Mesenchymal stem cell (in vitro differentiated cells and primary cell): ENCODE data around the gene ARHGEF19.

Source experiments
- DNase-seq: peaks from one replicate; pipeline ENCODE4 v3.0.0-alpha.2; 2013
- H2AFZ ChIP-seq: one replicate; pipeline ENCODE4 v1.6.1; 2013; ENCODE audit warnings: low read depth, mild to moderate bottlenecking, control low read depth, inconsistent platforms, low read length, moderate library complexity
- H2AK5ac ChIP-seq: 2 replicates; pipeline ENCODE4 v1.6.1; 2013; ENCODE audit warnings: low read length, moderate library complexity, mild to moderate bottlenecking, inconsistent platforms; ENCODE audit not compliant: severe bottlenecking
- H2BK120ac ChIP-seq: one replicate; pipeline ENCODE4 v1.6.1; 2013; ENCODE audit warnings: low read depth, mild to moderate bottlenecking, inconsistent platforms, low read length, moderate library complexity
- H2BK12ac ChIP-seq, 2 experiments: one replicate each; pipeline ENCODE4 v1.6.1; 2013; ENCODE audit warnings: inconsistent platforms in 2 of 2, low read length in 2 of 2, mild to moderate bottlenecking in 2 of 2, moderate library complexity in 2 of 2, control low read depth in 1 of 2
- H2BK15ac ChIP-seq: one replicate; pipeline ENCODE4 v1.6.1; 2013; ENCODE audit warnings: mild to moderate bottlenecking, low read depth, inconsistent platforms; ENCODE audit not compliant: poor library complexity, severe bottlenecking
- H2BK5ac ChIP-seq: 2 replicates; pipeline ENCODE4 v1.6.1; 2013; ENCODE audit warnings: low read depth, mild to moderate bottlenecking, low read length, control low read depth, inconsistent platforms; ENCODE audit not compliant: poor library complexity, severe bottlenecking
- H3K14ac ChIP-seq, 2 experiments: one replicate each; pipeline ENCODE4 v1.6.1; 2013; ENCODE audit warnings: inconsistent platforms in 2 of 2, low read length in 2 of 2, control low read depth in 1 of 2, mild to moderate bottlenecking in 1 of 2, moderate library complexity in 1 of 2
- H3K18ac ChIP-seq, 2 experiments: one replicate each; pipeline ENCODE4 v1.6.1; 2013; ENCODE audit warnings: inconsistent platforms in 2 of 2, low read length in 2 of 2, control low read depth in 1 of 2, low read depth in 1 of 2, mild to moderate bottlenecking in 1 of 2
- H3K23ac ChIP-seq, 2 experiments: one replicate each; pipeline ENCODE4 v1.6.1; 2013; ENCODE audit warnings: inconsistent platforms in 2 of 2, low read length in 2 of 2, mild to moderate bottlenecking in 2 of 2, moderate library complexity in 2 of 2, control low read depth in 1 of 2
- H3K27ac ChIP-seq: 2 replicates; pipeline ENCODE4 v1.5.1; 2013; ENCODE audit warnings: mild to moderate bottlenecking, moderate library complexity, low read length, control low read depth, inconsistent platforms; ENCODE audit not compliant: poor library complexity, severe bottlenecking
- H3K27me3 ChIP-seq, 2 experiments: 2 replicates each; pipeline versions ENCODE4 v1.6.1 to v1.7.0; 2013; ENCODE audit warnings: low read length in 2 of 2, mild to moderate bottlenecking in 2 of 2, moderate library complexity in 2 of 2, control low read depth in 1 of 2, inconsistent platforms in 1 of 2; ENCODE audit not compliant: control insufficient read depth in 1 of 2, insufficient read depth in 1 of 2
- H3K36me3 ChIP-seq, 2 experiments: 2 replicates each; pipeline versions ENCODE4 v1.6.1 to v1.7.0; 2013; ENCODE audit warnings: low read length in 2 of 2, control low read depth in 1 of 2, inconsistent platforms in 1 of 2, low read depth in 1 of 2, mild to moderate bottlenecking in 1 of 2; ENCODE audit not compliant: insufficient read depth in 2 of 2, control insufficient read depth in 1 of 2
- H3K4ac ChIP-seq, 2 experiments: one replicate each; pipeline ENCODE4 v1.6.1; 2013; ENCODE audit warnings: inconsistent platforms in 2 of 2, low read length in 2 of 2, mild to moderate bottlenecking in 2 of 2, moderate library complexity in 2 of 2, control low read depth in 1 of 2, low read depth in 1 of 2
- H3K4me1 ChIP-seq: 2 replicates; pipeline ENCODE4 v1.6.1; 2013; ENCODE audit warnings: low read depth, low read length, control low read depth; ENCODE audit not compliant: control insufficient read depth, insufficient read depth
- H3K4me2 ChIP-seq: 2 replicates; pipeline ENCODE4 v1.6.1; 2013; ENCODE audit warnings: low read length, mild to moderate bottlenecking, inconsistent platforms; ENCODE audit not compliant: poor library complexity, severe bottlenecking
- H3K4me3 ChIP-seq, 2 experiments: 2 replicates each; pipeline versions ENCODE4 v1.5.1 to v1.7.0; 2013; ENCODE audit warnings: low read length in 2 of 2, mild to moderate bottlenecking in 2 of 2, control low read depth in 1 of 2, low read depth in 1 of 2; ENCODE audit not compliant: insufficient read depth in 1 of 2
- H3K79me1 ChIP-seq: replicated peaks from 2 replicates; pipeline ENCODE4 v1.6.1; 2013; ENCODE audit warnings: mild to moderate bottlenecking, control low read depth, low read length, inconsistent platforms; ENCODE audit not compliant: poor library complexity, severe bottlenecking
- H3K9ac ChIP-seq: 2 replicates; pipeline ENCODE4 v1.7.0; 2013; ENCODE audit warnings: mild to moderate bottlenecking, low read length, moderate library complexity
- H3K9me3 ChIP-seq: 2 replicates; pipeline ENCODE4 v1.7.0; 2013; ENCODE audit warnings: mild to moderate bottlenecking, low read length; ENCODE audit not compliant: control insufficient read depth
- H4K8ac ChIP-seq: one replicate; pipeline ENCODE4 v1.6.1; 2013; ENCODE audit warnings: inconsistent platforms, mild to moderate bottlenecking, low read length, moderate library complexity
- H4K91ac ChIP-seq: one replicate; pipeline ENCODE4 v1.6.1; 2013; ENCODE audit warnings: mild to moderate bottlenecking, low read length, inconsistent platforms
- WGBS: methylation state at CpG from one replicate; pipeline ENCODE4 v1.1.7; 2013; ENCODE audit warnings: mixed read lengths; 5-methylcytosine and 5-hydroxymethylcytosine counted together

Gene ARHGEF19

DNA sequence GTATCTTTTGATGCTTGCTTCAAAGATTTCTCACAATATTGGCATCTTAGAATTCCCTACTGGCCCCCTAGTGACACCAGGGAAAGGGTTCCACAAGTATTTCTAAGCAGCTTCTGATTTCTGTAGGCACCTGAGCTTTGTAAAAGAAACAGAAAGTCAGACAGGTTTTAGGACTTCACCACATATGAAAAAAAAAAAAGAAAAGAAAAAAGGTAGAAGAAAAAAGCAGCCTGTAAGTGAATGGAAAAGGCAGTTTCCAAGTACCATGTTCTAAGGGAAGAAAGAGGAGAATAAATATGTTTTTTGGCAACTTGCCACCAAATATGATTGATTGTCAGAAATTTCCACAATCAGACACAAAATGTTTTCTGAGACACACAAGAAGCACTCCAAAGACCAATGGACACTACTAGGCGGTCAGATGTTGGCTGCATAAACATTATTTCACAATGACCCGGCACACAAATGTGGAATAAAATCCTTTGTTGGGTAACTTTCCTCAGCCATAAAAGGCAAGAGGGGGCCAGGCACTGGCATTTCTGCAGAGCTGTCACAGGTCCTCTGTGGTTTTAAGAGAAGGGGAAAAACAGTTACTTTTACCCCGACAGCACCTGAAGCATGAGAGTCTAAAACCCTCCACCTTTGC, 37.3 kb upstream of the ARHGEF19 start:
- Histone ChIP-seq H4K91ac (no peak overlapping the region), H2BK15ac (no peak overlapping the region), H3K23ac (no peak overlapping the region), H3K36me3 (peaks cover 35 to 54% of the 10 kb centered on the region in 2 experiments), H3K27ac (no peak overlapping the region), H2BK5ac (no peak overlapping the region), H2BK120ac (no peak overlapping the region), H2BK12ac (no peak overlapping the region), H3K4ac (no peak overlapping the region), H3K14ac (no peak overlapping the region), H2AFZ (no peak overlapping the region), H3K27me3 (no peaks in the 10 kb centered on the region), H3K4me1 (peaks cover 19% of the 10 kb centered on the region), H3K9me3 (no peaks in the 10 kb centered on the region), H3K4me2 (no peak overlapping the region), H4K8ac (no peak overlapping the region), H2AK5ac (peak overlapping the region; percentile 24), H3K18ac (no peak overlapping the region), H3K79me1 (peaks cover 20% of the 10 kb centered on the region), H3K4me3 (peak overlapping the region in 1 of 2 experiments; percentile 10), H3K9ac (no peak overlapping the region)
- WGBS = 100% methylated on average over 2 of the region's 3 CpGs
- DNase-seq = peak; percentile 61

GRCh38 chr1:16248603-16249516, 36.4 kb upstream of the ARHGEF19 start:
- Histone ChIP-seq H3K23ac (no peak overlapping the region), H3K4me2 (no peak overlapping the region), H3K79me1 (peaks cover 18% of the 10 kb centered on the region), H3K9ac (peak overlapping the region; percentile 36), H2BK15ac (no peak overlapping the region), H3K27me3 (no peaks in the 10 kb centered on the region), H3K14ac (no peak overlapping the region), H2BK5ac (no peak overlapping the region), H2AK5ac (no peak overlapping the region), H3K4me3 (peak overlapping the region in 1 of 2 experiments; percentile 10), H2AFZ (no peak overlapping the region), H3K27ac (peak overlapping the region; percentile 27), H4K91ac (peak overlapping the region; percentile 52), H2BK120ac (no peak overlapping the region), H3K4me1 (peaks cover 23% of the 10 kb centered on the region), H3K4ac (no peak overlapping the region), H3K18ac (no peak overlapping the region), H3K9me3 (no peaks in the 10 kb centered on the region), H3K36me3 (peaks cover 36 to 45% of the 10 kb centered on the region in 2 experiments), H2BK12ac (no peak overlapping the region), H4K8ac (no peak overlapping the region)
- 98% methylated on average over 4 of the region's 7 CpGs for WGBS
- peak; percentile 75 for DNase-seq

DNA sequence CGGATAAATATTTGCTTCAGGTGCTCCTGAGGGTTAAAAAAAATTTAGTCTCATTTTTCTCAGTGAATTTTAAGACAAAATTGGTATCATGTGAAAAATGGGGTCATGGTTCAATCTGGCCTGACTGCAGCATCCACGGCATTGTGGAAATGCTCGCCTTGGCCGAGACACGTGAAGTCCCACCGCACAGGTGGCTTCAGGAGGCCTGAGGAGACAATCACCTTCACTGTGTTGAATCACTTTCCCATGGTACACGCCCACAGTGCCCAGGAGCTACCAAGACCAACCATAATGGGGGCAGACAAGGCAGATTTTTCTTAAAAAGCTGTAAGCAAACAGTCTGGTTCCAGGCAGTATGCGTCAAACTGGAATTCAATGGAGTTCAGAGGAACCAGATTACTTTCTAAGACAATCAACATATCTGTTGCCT, 35.6 kb upstream of the ARHGEF19 start:
- DNase-seq = no peak
- H3K18ac ChIP-seq = peak overlapping the region in 1 of 2 experiments; percentile 37
- H3K9me3 ChIP-seq = no peaks in the 10 kb centered on the region
- peaks cover 21% of the 10 kb centered on the region for H3K4me1 ChIP-seq
- H4K8ac ChIP-seq = no peak overlapping the region
- no peak overlapping the region for H4K91ac ChIP-seq
- no peak overlapping the region for H3K14ac ChIP-seq
- no peak overlapping the region for H3K27ac ChIP-seq
- peak overlapping the region; percentile 36 for H3K9ac ChIP-seq
- no peak overlapping the region for H2AK5ac ChIP-seq
- H3K36me3 ChIP-seq = peaks cover 33 to 37% of the 10 kb centered on the region in 2 experiments
- 98% methylated on average over 8 of the region's 8 CpGs for whole genome bisulfite sequencing
- H2BK120ac ChIP-seq = no peak overlapping the region
- no peak overlapping the region for H3K4me2 ChIP-seq
- H3K4ac ChIP-seq = peak overlapping the region in 1 of 2 experiments; percentile 35
- no peak overlapping the region for H2BK12ac ChIP-seq
- no peak overlapping the region for H3K4me3 ChIP-seq
- no peak overlapping the region for H3K23ac ChIP-seq
- H3K27me3 ChIP-seq = no peaks in the 10 kb centered on the region
- peaks cover 14% of the 10 kb centered on the region for H3K79me1 ChIP-seq
- no peak overlapping the region for H2BK15ac ChIP-seq
- no peak overlapping the region for H2BK5ac ChIP-seq
- no peak overlapping the region for H2AFZ ChIP-seq

GRCh38 chr1:16247441-16247840, 35.0 kb upstream of the ARHGEF19 start:
- no peak overlapping the region for H3K4ac ChIP-seq

More at GRCh38 chr1:16247441-16247840, 35.0 kb upstream of the ARHGEF19 start:
- H3K36me3 ChIP-seq = peaks cover 31 to 33% of the 10 kb centered on the region in 2 experiments
- WGBS = 96% methylated on average over 1 of the region's 2 CpGs
- DNase-seq = no peak
- no peak overlapping the region for H3K23ac ChIP-seq
- H2BK5ac ChIP-seq = no peak overlapping the region
- H3K79me1 ChIP-seq = peaks cover 14% of the 10 kb centered on the region
- no peak overlapping the region for H3K18ac ChIP-seq
- no peak overlapping the region for H3K27ac ChIP-seq
- H3K4me3 ChIP-seq = no peak overlapping the region
- H3K9ac ChIP-seq = no peak overlapping the region
- no peak overlapping the region for H3K4me2 ChIP-seq
- H4K8ac ChIP-seq = no peak overlapping the region
- H2AFZ ChIP-seq = no peak overlapping the region
- no peak overlapping the region for H2BK120ac ChIP-seq
- no peak overlapping the region for H4K91ac ChIP-seq
- no peak overlapping the region for H3K14ac ChIP-seq
- peaks cover 21% of the 10 kb centered on the region for H3K4me1 ChIP-seq
- H2BK12ac ChIP-seq = no peak overlapping the region
- H2BK15ac ChIP-seq = no peak overlapping the region
- H3K9me3 ChIP-seq = no peaks in the 10 kb centered on the region
- H3K27me3 ChIP-seq = no peaks in the 10 kb centered on the region
- no peak overlapping the region for H2AK5ac ChIP-seq
